CD4-positive, alpha-beta T cell treated with Interleukin-17A for 1 hour (primary cell): ENCODE measurements around the gene CMC4.

Experiments used
- DNase-seq: peaks from one replicate; pipeline ENCODE4 v3.0.0-alpha.2; 2020

CMC4 gene

GRCh38 chrX:155070975-155071693, at the start of gene CMC4, which contains the start of the genes BRCC3 and MTCP1:
TSS of gene CMC4 (minus strand) at chrX:155071136. CDS start at chrX:155064023, 7,113 bp downstream.
TSS of gene BRCC3 (plus strand) at chrX:155071508. CDS start at chrX:155071528, 20 bp downstream.
TSS of gene MTCP1 (minus strand) at chrX:155071136. CDS start at chrX:155066010, 5,126 bp downstream.
- DNase-seq: peak; percentile 84

- DNase-seq: no peak
Measured at GRCh38 chrX:155115174-155115819, 44.4 kb upstream of the CMC4 start.

GRCh38 chrX:155113097-155113496, 42.2 kb upstream of the CMC4 start:
- DNase-seq: no peak

- no peak for DNase-seq
Measured at GRCh38 chrX:155112171-155112570, 41.2 kb upstream of the CMC4 start.

- DNase-seq: no peak
Measured at GRCh38 chrX:155108427-155108826, 37.5 kb upstream of the CMC4 start.

GRCh38 chrX:155105919-155106318, 35.0 kb upstream of the CMC4 start:
- DNase-seq: no peak

- DNase-seq: peak; percentile 60
Measured at GRCh38 chrX:155094468-155095061, 23.6 kb upstream of the CMC4 start.

- DNase-seq: no peak
Measured at GRCh38 chrX:155086961-155087735, 16.2 kb upstream of the CMC4 start.

GRCh38 chrX:155086202-155086840, 15.4 kb upstream of the CMC4 start:
- peak; percentile 40 for DNase-seq

- peak; percentile 6 for DNase-seq
Measured at GRCh38 chrX:155071694-155072280, 851 bp upstream of the CMC4 start.

- DNase-seq: no peak
Measured at GRCh38 chrX:155070663-155070974, 317 bp downstream of the CMC4 start.

- DNase-seq: peak; percentile 3
Measured at GRCh38 chrX:155070038-155070437, 898 bp downstream of the CMC4 start.

- DNase-seq: no peak
Measured at GRCh38 chrX:155069414-155069813, 1.5 kb downstream of the CMC4 start.

- DNase-seq: no peak
Measured at GRCh38 chrX:155068165-155068564, 2.8 kb downstream of the CMC4 start.

- DNase-seq: no peak
Measured at GRCh38 chrX:155065035-155065734, 5.8 kb downstream of the CMC4 start.

- DNase-seq: no peak
Measured at GRCh38 chrX:155061760-155062159, 9.2 kb downstream of the CMC4 start.

- DNase-seq: peak; percentile 68
Measured at GRCh38 chrX:155056877-155057792, 13.8 kb downstream of the CMC4 start.

GRCh38 chrX:155056471-155056870, 14.5 kb downstream of the CMC4 start:
- peak; percentile 23 for DNase-seq

GRCh38 chrX:155055494-155055893, 15.4 kb downstream of the CMC4 start:
- no peak for DNase-seq

- DNase-seq: no peak
Measured at GRCh38 chrX:155054255-155054654, 16.7 kb downstream of the CMC4 start.

- no peak for DNase-seq
Measured at GRCh38 chrX:155053656-155054055, 17.3 kb downstream of the CMC4 start.
